CD1c-positive myeloid dendritic cell (primary cell): ENCODE data around the gene ALG14.
A peak's percentile ranks its signal among the peaks of the same experiment; 100 is the strongest.
"Not testable (repeated sequence)": the region's sequence is repeated elsewhere in the genome, so short reads cannot be mapped to it uniquely, and the experiment has no call there.

Experiments used
- DNase-seq: peaks from one replicate; pipeline ENCODE4 v3.0.0-alpha.2; 2016; ENCODE audit errors: extremely low spot score

The ALG14 gene

GRCh38 chr1:95086949-95087533 is 14.3 kb upstream of the ALG14 start:
- DNase-seq: no peak

DNA sequence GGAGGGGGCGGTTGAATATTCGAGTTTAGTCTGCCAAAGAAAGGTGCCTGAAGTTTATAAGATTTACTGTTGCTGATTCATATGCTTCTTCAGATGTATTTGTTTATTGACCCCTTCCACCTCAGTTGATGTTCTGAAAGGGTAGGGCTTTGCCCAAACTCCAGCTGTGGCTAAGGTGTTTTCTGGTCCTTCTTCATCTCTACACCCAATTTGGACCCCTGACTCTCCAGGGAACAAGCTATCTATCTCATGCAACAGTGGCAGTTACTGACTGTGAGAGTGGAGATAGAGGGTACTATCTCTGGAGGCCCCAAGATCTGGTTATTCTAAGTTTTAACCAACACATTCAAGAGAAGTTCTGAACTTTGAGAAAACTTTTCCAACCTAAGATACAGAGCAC is 12.6 kb upstream of the ALG14 start:
- no peak for DNase-seq

- DNase-seq: peak; percentile 39
These were observed 11.8 kb upstream of the ALG14 start for GRCh38 chr1:95084317-95085176.

DNA sequence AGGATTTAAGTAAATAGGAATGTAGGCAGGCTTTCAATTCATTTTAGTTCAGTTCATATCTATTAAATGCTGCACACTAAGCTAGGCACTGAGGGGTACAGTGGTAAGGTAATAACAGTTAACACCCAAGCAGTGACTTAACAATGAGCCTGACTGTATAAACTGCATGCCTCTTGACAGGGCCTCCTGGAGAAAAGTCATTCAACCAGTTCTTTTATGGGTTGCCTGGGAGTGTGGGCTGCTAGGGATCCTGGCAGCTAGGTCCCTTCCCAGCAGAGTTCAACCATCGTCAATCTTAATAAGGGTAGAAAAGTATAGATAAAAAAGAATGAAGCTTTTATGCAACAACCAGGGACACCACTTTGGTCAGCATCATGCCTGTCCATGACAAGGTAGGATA is 8.1 kb upstream of the ALG14 start:
- DNase-seq: no peak

DNA sequence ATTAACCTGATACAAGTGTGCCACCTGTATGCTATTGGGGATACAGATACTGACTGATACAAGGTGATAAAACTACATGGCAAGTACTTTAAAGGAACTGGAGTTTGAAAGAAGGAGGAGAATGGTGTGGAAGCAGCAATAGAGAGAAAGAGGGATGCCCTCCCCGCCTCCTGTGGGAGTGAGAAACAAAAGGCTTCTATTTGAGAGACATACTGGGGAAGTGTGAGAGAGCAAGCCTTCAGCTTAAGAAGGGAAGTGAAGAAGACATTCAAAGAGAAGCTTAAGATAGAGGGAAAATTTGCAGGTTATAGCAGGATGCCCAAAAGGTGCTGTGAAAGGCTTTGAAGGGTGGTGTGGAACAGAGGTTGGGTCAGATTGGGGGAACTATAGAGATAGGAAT is 7.7 kb upstream of the ALG14 start:
- DNase-seq: no peak

DNA sequence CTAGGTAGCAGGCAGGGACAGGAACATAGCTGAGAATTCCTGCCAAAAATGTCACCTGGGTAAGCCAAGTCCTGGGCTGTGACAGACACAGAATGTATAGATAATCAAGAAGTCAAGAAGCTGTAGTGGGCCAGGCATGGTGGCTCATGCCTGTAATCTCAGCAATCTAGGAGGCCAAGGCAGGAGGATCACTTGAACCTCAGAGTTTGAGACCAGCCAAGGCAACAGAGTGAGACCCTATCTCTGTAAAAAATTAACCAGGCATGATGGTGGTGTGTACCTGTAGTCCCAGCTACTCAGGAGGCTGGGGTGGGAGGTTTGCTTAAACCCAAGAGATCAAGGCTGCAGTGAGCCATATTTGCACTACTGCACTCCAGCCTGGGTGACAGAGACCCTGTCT is 3.3 kb upstream of the ALG14 start:
- no peak for DNase-seq

- no peak for DNase-seq
These were observed 695 bp upstream of the ALG14 start for GRCh38 chr1:95073446-95073845.

- DNase-seq: no peak
These were observed 634 bp downstream of the ALG14 start for GRCh38 chr1:95072117-95072516.

- no peak for DNase-seq
These were observed 1.2 kb downstream of the ALG14 start for GRCh38 chr1:95071539-95071938.

DNA sequence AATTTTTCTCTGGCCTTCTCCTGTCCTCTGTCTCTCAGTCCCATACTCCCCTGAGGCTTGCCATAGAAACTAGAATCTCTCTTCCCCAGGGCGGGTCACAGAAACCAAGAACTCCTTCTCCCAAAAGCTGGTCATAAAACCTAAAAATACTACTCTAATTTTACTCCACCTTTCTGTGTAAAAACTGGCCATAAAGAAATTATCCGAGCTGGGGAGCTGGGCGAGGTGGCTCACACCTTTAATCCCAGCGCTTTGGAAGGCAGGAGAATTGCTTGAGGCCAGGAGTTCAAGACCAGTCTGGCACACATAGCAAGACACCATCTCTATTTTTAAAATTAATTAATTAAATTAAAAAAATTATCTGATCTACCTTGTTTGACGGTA is 3.0 kb downstream of the ALG14 start:
- no peak for DNase-seq

DNA sequence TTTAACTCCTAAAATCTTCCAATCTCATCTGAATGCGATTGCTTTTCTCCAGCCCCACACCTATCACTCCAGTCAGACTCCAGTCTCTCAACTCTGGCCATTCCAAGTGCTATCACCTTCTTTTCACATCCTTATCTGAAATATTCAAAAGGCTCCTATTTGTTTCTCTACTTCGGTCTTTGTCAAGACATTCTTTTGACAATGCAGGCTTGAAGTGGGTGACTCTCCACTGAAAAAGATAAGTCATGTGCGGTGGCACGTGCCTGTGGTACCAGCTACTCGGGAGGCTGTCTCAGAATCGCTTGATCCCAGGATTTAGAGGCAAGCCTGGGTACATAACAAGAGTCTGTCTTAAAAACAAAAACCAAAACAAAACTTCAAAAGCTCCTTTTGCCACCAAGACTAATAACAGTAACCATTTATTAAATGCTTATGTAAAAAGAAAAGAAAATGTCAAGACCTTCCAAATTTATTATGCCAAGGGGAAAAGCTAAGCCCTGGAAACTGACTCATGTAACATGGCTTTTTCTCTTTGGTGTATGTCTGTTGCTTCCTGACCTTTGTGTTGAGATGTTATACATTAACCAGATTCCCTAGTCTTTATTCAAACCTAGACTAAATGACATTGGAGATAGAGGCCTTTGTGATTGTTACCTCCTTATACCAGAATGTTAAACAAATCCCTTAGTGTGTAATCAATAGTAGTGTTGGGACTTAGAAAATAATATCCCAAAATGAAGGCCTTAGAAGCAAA is 3.6 kb downstream of the ALG14 start:
- DNase-seq: no peak

- peak; percentile 8 for DNase-seq
These were observed 5.2 kb downstream of the ALG14 start for GRCh38 chr1:95067568-95067967.

DNA sequence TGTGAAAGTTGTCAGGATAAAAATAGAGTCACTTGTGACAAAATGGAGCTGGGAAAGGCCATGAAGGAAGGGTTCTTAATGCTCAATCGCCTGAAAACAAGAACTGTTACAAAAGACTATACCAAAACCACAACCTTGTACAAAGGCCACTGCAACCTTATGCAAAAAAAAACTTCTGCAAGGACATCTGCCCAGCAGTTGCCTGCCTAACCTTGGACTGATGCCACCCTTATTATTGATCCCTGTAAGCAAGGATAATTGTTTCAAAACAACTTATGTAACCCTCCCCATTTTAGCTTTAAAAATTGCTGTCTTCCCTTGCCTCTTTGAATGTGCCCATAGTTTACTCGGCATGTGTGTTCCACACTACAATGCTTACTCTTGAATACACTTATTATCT is 5.7 kb downstream of the ALG14 start:
- DNase-seq: peak; percentile 11

DNA sequence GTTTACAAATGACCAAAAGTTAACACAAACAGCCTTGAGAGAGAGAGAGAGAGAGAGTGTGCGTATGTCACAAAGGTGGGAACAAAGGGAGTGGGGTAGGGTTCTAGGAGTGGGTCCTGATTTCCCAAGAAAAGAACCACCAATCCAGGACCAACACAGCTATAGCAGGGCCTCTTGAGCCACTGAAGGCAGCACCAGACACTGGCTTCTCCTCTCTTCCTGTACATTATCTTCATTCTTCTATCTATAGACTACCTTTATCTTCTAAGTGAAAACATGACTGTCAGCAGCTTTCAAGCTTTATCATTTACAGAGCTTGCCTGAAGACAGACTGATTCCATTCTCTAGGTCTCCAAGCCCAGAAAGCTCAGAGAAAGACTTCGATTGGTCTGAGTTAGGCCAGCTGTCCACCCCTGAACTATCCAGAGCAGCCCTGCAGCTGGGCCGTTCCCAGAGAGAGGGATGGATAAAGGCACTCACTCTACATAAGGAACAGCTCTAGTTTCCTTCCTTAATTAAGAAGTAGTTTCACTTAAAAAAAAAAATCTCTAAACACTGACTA is 11.2 kb downstream of the ALG14 start:
- no peak for DNase-seq

DNA sequence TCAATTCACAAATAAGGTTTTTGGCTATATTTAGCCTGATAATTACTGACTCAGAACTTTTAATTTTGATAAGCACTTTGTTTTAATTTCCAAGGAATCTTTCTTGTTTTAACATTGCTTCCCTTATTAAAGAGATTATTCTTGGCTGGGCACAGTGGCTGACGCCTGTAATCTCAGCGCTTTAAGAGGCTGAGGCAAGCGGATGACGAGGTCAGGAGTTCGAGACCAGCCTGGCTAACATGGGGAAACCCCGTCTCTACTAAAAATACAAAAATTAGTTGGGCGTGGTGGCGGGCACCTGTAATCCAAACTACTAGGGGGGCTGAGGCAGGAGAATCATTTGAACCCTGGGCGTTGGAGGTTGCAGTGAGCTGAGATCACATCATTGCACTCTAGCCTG is 13.8 kb downstream of the ALG14 start:
- no peak for DNase-seq

DNA sequence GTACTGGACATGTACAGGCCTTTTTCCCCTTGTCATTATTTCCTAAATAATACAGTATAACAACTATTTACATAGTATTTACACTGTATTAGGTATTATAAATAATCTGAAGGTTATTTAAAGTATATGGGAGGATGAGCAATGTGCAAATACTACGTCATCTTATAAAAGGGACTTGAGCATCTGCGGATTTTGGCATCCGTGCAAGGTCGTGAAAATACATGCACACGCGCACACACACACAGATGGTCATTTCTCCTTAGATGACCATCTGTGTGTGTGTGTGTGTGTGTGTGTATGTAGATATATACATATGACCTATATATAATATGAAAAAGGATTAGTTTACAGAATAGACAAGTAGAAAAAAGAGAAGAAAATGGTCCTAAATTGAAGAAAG is 15.4 kb downstream of the ALG14 start:
- no peak for DNase-seq

GRCh38 chr1:95049935-95050334 is 22.8 kb downstream of the ALG14 start:
- DNase-seq: no peak

- no peak for DNase-seq
These were observed 24.4 kb downstream of the ALG14 start for GRCh38 chr1:95048317-95048716.

GRCh38 chr1:95047624-95048023 is 25.1 kb downstream of the ALG14 start:
- DNase-seq: not testable (repeated sequence)

DNA sequence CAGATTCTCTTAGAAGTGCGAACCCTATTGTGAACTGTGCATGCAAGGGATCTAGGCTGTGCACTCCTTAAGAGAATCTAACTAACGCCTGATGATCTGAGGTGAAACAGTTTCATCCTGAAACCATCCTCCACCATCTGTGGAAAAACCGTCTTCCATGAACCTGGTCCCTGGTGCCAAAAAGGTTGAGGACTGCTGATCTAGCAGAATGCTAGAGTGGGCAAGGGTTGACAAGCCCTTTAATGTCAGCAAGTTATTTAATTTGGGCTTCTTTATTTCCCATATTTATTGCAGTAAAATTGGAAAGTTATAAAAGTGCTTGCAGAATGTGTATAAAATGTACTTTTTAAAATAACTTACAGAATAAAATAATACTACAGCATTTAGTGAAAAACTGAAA is 26.4 kb downstream of the ALG14 start:
- no peak for DNase-seq

DNA sequence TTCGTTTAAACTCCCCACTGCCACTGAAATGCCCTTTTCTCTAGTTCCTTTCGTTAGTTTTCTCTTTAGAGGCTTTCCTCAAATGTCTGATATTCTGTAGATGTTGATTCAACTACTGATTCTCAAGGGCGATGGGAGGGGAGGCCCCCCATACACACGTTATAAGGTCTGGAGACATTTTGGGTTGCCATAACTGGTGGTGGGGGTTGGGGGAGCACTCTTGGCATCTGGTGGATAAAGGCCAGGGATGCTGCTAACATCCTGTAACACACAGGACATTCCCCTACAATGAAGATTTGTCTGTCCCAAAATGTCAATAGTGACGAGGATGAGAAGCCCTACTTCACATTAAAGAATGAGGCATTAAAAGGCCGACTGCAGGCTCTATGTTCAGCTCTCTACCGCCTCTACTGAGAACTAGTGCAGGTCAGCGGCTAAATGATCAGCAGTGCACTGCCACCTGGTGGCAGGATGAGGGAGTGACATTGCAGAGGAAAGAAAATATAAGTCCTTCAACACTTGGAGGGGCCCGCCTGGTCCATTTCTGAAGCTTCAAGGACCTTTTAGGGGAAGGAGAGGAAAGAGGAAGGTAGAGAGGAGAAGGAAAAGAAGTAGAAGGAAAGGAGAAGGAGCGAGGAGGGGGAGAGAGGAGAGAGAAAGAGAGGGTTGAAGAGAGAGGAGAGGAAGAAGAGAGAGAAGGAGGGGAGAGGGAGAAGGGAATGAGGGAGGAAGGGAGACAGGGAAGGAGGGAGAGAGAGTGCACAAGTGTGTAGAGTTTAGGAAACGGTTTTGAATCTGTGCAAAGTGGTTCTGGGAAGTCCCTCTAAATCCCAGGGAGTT is 29.4 kb downstream of the ALG14 start:
- peak; percentile 84 for DNase-seq

DNA sequence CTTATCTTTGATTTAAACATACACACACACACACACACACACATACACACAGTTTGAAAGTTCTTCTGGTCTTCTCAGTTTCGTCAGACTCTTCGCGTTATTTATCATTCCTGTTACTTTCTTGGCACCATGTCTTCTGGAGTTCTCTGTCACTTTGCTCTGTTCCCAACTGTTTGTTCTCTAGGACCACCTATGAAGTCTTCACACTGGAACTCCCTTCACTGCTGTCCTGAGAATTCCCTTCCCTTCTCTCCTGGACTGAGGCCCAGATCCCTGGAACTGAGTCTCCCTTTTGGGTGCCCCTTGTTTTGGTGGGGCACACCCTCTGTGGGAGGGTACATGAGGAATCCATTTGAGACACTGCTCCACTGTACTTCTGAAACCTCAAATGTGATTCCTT is 30.5 kb downstream of the ALG14 start:
- DNase-seq: no peak
